GM18502 (cell line): Measurements from ENCODE around the gene DMPK.

Experiments used
- ATAC-seq: cut with Tn5 transposase; IDR thresholded peaks from one replicate; pipeline ENCODE4 v1.9.1; 2021; ENCODE audit warnings: mild to moderate bottlenecking; ENCODE audit not compliant: unreplicated experiment, poor library complexity

Gene DMPK

DNA sequence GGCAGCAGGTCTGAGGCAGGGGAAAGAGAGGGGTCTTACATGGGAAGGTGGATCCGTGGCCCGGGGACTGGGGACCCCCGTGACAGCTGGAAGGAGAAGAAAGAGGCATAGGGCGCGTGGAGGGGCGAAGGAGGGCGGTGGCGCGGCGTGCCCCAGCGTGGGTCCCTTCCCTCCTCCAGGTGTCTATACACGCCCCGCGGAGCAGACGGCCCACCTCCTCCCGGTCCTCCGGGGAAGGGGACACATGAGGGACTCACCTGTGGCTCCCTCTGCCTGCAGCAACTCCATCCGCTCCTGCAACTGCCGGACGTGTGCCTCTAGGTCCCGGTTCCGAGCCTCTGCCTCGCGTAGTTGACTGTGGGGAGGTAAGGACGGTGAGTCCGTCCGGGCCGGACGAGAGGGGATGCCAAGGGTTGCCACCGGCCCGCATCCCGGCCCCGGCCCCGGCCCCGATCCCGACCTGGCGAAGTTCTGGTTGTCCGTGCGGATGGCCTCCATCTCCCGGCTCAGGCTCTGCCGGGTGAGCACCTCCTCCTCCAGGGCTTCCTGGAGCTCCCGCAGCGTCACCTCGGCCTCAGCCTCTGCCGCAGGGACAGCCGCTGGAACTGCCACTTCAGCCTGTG is 10.9 kb downstream of the DMPK start:
- no peak for ATAC-seq

DNA sequence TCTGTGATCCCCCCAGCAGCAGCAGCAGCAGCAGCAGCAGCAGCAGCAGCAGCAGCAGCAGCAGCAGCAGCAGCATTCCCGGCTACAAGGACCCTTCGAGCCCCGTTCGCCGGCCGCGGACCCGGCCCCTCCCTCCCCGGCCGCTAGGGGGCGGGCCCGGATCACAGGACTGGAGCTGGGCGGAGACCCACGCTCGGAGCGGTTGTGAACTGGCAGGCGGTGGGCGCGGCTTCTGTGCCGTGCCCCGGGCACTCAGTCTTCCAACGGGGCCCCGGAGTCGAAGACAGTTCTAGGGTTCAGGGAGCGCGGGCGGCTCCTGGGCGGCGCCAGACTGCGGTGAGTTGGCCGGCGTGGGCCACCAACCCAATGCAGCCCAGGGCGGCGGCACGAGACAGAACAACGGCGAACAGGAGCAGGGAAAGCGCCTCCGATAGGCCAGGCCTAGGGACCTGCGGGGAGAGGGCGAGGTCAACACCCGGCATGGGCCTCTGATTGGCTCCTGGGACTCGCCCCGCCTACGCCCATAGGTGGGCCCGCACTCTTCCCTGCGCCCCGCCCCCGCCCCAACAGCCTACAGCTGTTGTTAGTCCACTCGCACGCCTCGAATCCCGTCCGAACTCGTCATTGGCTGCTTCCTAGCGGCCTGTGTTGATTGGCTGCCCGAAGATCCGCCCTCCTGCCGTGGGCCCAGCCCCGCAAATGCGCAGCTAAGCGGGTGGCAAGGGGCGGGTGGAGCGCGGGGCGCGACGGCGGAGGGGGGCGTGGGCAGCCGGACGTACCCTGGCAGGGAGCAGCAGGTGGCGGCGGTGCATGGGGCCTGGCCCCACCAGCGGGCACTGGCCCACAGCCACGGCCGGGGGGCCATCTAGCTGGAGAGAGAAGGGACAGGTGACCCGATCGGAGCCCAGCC is 11.8 kb downstream of the DMPK start:
- ATAC-seq: peak; percentile 56

- ATAC-seq: peak; percentile 7
Measured at GRCh38 chr19:45769821-45770191, 12.5 kb downstream of the DMPK start.

DNA sequence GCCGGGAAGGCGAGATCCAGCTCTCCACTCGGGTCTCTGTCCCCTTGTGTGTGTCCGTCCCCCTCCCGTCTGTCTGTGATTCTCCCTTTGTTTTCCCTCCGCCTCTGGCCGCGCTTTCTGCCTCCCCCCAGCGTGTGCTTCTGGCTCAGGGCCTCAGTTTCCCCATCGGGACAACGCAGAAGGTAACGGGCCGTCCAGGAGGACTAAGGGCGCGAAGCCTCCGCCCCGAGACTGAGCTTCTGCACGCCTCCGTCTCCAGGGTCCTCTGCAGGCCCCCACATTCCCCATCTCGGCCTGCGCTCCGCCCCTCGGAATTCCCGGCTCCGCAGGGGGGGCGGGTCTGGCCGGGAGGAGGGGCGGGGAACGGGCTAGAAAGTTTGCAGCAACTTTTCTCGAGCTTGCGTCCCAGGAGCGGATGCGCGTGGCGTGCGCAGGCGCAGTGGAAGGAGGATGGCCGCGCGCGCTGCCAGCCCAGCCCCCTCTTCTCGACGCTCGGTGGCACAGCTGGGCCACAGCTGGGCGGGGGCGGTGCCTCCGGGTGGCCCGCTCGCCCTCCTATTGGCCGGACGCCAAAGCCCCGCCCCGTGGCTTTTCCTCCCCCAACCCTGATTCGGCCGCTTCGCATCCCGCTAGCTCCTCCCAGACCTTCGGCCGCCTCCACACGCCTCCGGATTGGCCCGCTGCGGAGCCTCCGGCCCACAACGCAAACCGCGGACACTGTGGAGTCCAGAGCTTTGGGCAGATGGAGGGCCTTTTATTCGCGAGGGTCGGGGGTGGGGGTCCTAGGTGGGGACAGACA is 13.1 kb downstream of the DMPK start, which contains the start of gene SIX5:
TSS of gene SIX5 (minus strand) at position 269 of the 799 bp plus-strand sequence. CDS start 408 bp downstream, outside the sequence.
- ATAC-seq: peak; percentile 54

DNA sequence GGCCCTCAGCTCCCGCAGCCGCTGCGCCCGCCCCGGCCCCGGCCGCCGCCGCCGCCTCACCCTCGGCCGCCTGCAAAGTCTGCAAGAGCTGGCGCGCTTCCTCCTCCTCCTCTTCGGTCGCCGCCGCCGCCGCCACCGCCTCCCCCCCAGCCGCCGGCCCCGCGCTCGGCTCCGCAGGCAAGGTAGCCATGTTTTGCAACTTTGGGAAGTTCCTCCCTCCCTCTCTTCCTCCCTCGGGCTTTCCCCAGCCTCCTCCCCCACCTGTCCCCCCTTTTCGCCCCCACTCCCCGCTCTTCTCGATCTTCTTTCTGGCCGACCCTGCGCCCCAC is 13.7 kb downstream of the DMPK start:
- no peak for ATAC-seq

DNA sequence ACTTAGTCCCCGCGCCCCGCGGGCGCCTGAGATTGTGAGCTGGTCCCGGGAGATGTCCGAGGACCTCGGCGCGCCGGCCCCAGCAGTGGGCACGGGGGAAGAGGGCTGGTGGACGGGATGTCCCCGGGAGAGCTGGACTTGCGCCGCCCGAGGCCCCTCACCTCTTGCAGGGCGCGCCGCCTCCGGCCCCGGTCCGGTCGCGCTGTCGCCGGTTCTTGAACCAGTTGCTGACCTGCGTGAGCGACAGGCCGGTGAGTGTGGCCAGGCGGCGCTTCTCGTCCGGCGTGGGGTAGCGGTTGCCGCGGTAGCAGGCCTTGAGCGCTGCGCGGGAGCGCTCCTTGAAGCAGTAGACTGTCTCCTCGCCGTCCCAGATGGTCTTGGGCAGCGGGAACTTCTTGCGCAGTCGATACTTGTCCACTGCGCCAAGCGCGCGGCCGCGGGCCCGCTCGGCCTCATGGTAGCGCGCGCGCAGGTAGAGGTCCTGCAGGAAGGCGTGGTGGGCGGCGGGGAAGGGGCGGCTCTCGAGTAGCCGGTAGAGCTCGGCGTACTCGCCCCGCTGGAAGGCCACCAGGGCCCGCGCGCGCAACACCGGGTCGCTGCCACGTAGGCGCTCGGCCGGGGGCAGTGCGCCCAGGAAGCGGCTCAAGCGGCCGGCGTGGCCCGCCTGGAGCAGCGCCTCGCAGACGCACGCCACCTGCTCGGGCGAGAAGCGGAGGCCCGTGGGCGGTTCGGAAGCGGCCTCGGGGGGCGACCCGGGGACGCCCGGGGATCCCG is 14.2 kb downstream of the DMPK start:
- no peak for ATAC-seq

GRCh38 chr19:45767410-45767880 is 14.8 kb downstream of the DMPK start:
- ATAC-seq: no peak

DNA sequence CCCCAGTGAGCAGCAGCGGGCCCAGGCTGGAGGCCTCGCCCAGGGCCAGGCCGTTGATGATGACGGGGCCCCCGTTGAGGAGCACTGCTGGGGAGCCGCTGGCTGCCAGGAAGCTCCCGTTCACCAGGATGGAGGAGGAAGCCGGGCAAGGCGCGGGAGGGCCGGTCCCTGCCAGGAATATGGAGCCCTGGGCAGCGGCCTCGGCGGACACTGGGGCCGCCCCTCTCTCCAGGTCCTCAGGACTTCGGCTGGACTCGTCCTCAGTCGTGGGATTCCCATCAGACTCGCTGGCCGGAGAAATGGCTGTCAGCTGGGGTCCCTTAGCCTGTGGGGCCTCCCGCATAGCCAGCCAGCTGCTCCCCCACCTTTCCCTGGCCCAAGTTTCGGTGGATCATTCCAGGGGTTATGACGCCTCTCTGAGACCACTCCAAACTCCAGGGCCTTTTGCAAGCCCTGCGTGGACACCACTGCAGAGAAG is 15.4 kb downstream of the DMPK start:
- ATAC-seq: no peak

DNA sequence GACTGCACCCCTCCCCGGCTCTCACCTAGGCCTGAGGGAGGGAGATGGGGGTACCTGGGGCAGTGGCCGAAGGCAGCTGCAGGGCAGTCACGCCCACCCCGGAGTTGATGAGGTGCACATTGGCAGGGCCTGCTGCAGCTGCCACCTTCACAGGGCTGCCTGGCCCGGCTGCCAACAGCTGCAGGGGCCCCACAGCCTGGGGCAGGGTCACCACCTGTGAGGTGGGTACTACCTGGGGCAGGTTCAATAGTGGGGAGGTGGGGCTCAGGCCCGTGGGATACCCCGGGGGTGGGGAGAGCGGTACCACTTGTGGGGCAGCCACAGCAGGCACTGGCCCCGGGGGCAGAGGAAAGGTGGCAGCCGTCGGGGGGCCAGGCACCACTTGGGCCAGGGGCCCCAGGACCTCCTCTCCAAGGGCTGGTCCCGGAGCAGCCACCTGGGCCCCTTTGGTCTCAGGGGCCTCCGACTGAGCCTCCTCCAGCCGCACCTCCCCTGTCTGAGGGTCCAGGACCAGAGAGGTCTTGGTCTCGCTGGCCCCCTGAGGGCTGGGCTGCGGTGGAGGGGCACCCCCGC is 15.9 kb downstream of the DMPK start:
- ATAC-seq: no peak

DNA sequence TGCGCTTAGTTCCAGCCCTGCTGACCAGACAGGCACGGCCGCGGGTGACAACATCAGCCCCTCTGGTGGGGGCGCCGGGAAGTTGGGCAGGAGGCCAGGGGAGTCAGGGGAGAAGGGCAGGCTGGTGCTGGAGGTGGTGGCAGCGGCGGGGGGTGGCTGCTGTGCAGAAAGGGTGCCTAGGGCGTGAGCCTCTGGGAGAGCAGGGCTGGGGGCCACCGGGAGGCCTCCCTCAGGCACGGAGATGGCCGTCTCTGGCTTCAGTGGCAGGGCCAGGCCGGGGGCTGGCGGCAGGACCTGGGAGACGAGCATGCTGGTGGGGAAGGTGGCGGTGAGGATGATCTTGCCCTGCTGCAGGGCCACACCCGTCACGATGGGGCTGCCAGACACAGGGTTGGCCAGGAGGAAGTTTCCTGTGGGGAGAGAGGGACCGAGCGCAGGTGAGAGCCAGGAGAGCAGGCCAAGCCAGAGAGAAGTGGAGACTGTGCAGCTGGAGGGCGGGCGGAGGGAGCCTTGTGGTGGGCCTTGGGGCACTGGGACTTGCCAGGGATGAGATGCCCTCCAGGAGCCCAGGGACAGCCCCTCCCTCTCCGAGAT is 16.5 kb downstream of the DMPK start:
- ATAC-seq: no peak

GRCh38 chr19:45764945-45765701 is 17.2 kb downstream of the DMPK start:
- ATAC-seq: no peak

DNA sequence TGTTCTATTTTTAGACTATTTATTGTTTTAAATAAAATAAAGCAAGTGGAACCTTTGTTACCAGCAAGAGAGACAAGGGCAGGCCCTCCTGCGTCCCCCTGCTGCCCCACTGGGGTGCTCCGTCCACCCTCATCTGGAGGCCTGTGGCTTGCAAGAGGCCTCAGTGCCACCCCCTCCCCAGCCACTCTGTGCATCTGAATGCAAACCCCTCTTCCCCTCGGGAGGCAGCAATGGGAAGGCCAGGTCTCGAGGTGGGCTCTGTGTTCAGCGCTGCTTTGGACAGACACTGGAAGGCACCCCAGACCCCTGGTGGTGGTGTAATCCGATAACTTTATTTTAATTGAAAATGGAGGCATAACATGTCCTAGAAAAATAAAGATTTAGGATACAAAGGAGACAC is 17.8 kb downstream of the DMPK start:
- no peak for ATAC-seq

DNA sequence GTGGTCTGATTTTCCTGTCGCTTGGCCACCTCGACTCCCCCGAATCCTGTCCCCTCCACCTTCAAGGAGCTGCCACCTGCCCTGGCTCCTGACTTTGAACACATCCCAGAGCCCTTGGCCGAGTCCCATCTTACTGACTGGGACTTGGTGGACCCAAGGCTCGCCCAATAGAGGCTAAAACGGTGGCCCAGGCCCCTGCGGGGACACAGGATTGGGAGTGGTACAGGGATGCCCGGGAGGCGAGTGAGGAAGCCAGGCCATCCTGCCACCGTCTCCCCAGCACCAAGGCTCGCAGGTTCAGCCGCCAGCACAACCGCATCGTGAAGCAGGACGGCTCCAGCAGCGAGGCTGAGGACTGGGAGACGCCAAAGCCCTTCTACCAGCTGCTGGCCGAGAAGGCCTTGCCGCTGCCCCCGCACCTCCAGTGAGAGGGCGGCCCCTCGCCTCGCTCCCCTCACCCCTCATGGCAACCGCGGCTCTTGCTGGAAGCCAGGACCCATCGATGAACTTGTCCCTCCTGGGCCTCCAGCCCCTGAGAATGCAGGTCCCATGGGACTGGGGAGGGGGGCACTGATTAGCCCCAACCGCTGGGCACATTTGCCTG is 18.5 kb downstream of the DMPK start:
- ATAC-seq: no peak

DNA sequence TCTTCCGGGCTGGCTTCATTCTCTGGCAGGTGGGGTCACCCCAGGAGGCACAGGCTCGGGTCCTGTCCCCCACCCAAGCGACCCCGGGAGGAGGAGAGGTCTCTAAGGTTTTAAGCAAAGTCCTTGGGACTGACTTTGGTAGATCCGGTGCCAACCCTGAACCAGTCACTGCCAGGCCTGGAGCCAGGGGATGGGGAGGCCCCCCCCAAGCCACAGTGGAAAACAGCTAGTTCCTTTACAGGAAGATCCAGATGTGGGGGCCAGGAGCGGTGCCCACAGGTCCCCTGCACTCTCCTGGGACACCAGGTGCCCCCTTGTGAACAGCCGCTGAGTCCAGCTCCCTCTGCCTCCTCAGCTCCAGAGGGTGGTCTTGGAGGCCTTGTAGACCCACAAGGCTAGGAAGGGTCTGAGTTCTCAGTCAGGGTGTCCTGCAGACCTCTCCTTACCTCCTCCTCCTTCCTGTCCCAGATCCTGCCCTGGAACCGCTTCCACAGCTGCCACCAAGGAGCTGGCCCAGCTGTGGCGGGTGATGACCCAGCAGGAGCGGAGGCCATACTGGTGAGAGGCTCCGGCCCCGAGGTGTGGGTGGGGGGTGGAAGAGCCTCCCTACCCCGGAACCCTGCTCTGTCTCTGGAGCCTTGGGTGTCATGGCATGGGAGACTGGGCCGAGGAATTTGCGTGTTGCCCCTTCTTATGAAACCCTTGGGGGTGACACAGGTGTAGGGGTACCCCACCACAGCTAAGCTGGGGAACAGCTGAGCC is 19.2 kb downstream of the DMPK start:
- no peak for ATAC-seq

DNA sequence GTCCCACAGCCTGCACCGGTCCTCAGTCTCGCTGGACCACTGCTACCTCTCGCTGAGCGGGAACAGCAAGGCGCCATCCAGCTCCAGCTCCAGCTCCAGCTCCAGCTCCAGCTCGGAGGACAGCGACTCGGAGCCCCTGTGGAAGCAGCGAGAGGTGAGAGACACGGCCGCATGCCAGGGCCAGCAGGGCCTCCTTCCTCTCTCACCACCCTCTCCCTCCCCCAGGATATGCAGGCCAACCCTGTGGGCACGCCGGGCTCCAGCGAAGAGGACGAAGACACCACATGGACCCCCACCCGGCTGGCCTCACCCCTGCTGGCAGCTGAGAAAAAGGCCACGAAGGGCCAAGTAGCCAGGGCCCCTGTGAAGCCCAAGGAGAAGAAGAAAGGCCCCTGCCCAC is 20.6 kb downstream of the DMPK start:
- no peak for ATAC-seq

DNA sequence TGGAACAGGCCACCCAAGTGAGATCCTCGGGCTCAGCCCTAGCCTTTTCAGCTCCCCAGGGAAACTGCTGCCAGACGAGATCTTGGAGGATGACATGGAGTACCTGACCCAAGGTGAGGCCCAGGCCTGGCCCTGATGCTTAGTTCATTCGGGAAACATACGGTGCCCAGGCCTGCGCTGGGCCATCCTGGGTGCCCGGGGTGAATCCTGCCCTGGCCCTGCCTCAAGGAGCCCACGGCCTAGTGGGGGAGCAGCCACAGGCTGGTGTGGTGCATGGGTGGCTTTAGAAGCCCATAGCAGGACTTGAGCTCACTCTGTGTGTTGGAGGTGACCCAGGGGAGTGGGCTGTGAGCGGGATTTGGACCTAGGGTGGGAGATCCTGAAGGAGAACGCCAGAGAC is 23.4 kb downstream of the DMPK start:
- no peak for ATAC-seq

DNA sequence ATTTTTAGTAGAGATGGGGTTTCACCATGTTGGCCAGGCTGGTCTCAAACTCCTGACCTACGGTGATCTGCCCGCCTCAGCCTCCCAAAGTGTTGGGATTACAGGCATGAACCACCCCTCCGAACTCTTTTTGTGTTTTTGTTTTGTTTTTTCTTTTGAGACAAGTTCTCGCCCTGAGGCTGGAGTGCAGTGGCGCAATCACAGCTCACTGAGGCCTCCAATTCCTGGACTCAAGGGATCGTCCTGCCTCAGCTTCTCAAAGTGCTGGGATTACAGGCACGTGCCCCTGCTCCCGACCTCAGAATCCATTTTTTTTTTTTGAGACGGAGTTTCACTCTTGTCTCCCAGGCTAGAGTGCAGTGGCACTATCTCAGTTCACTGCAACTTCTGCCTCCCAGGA is 24.6 kb downstream of the DMPK start:
- no peak for ATAC-seq

- ATAC-seq: no peak
Measured at GRCh38 chr19:45754323-45754722, 28.0 kb downstream of the DMPK start.
